Activated CD4-positive, alpha-beta T cell treated with anti-CD3 and anti-CD28 coated beads for 1 hour (primary cell): ENCODE data around the gene CPT2.
A peak's percentile ranks its signal among the peaks of the same experiment; 100 is the strongest.

Source experiments
- DNase-seq: peaks from one replicate; pipeline ENCODE4 v3.0.0-alpha.2; 2020

The CPT2 gene

GRCh38 chr1:53196485-53197290 lies at the start of gene CPT2:
CPT2 (plus strand) TSS chr1:53196824; CDS start chr1:53196944, 120 bp downstream.
- peak; percentile 79 for DNase-seq

GRCh38 chr1:53147174-53147573 lies 49.5 kb upstream of the CPT2 start:
- no peak for DNase-seq

- no peak for DNase-seq
These were observed 48.5 kb upstream of the CPT2 start for GRCh38 chr1:53148123-53148522.

- no peak for DNase-seq
These were observed 42.9 kb upstream of the CPT2 start for GRCh38 chr1:53153752-53154151.

- DNase-seq, result no peak
These were observed 41.7 kb upstream of the CPT2 start for GRCh38 chr1:53154859-53155438.

GRCh38 chr1:53155534-53155933 lies 41.1 kb upstream of the CPT2 start:
- DNase-seq, result no peak

GRCh38 chr1:53155945-53156344 lies 40.7 kb upstream of the CPT2 start:
- DNase-seq, result no peak

GRCh38 chr1:53156783-53157182 lies 39.8 kb upstream of the CPT2 start:
- DNase-seq, result no peak

GRCh38 chr1:53158900-53159299 lies 37.7 kb upstream of the CPT2 start:
- no peak for DNase-seq

- DNase-seq, result no peak
These were observed 35.7 kb upstream of the CPT2 start for GRCh38 chr1:53160924-53161378.

GRCh38 chr1:53162621-53163020 lies 34.0 kb upstream of the CPT2 start:
- DNase-seq, result no peak

- no peak for DNase-seq
These were observed 33.3 kb upstream of the CPT2 start for GRCh38 chr1:53163291-53163768.

GRCh38 chr1:53165408-53165961 lies 31.1 kb upstream of the CPT2 start:
- no peak for DNase-seq

GRCh38 chr1:53166366-53166765 lies 30.3 kb upstream of the CPT2 start:
- no peak for DNase-seq

GRCh38 chr1:53166912-53167311 lies 29.7 kb upstream of the CPT2 start:
- no peak for DNase-seq

GRCh38 chr1:53172426-53173128 lies 24.0 kb upstream of the CPT2 start:
- no peak for DNase-seq

GRCh38 chr1:53174971-53175913 lies 21.4 kb upstream of the CPT2 start:
- no peak for DNase-seq

GRCh38 chr1:53176452-53177208 lies 20.0 kb upstream of the CPT2 start:
- no peak for DNase-seq

GRCh38 chr1:53180226-53180625 lies 16.4 kb upstream of the CPT2 start:
- DNase-seq, result no peak

GRCh38 chr1:53180951-53181350 lies 15.7 kb upstream of the CPT2 start:
- no peak for DNase-seq

GRCh38 chr1:53182111-53182593 lies 14.5 kb upstream of the CPT2 start:
- DNase-seq, result peak; percentile 68
